ENCODE measurements around the gene FBXL19.

Gene FBXL19

DNA sequence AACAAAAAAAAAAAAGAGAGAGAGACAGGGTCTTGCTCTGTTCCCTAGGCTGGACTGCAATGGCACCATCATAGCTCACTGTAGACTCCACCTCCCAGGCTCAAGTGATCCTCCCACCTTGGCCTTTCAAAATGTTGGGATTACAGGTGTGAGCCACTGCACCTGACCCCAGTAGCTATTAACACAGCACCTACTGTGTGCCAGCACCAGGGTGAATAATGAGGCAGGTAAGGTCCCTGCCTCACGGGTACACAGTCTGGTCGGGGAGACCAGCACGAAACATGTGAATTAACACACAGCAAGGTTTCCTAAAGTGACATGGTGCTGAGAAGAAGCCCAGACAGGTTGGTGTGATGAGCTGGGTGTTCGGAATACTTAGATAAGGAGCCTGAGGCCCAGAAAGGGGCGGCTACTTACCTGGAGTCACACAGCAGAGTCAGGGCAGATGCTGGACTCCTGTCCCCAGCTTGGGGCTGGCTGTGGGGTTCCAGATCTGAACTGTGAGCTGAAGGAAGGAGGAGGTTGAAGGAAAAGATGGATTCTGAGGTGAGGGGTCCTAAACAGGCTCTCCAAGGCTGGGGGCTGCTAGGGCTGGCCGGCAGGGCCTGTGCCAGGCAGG lies 10.5 kb upstream of the FBXL19 start:
- TF ChIP-seq, protein P1, sequence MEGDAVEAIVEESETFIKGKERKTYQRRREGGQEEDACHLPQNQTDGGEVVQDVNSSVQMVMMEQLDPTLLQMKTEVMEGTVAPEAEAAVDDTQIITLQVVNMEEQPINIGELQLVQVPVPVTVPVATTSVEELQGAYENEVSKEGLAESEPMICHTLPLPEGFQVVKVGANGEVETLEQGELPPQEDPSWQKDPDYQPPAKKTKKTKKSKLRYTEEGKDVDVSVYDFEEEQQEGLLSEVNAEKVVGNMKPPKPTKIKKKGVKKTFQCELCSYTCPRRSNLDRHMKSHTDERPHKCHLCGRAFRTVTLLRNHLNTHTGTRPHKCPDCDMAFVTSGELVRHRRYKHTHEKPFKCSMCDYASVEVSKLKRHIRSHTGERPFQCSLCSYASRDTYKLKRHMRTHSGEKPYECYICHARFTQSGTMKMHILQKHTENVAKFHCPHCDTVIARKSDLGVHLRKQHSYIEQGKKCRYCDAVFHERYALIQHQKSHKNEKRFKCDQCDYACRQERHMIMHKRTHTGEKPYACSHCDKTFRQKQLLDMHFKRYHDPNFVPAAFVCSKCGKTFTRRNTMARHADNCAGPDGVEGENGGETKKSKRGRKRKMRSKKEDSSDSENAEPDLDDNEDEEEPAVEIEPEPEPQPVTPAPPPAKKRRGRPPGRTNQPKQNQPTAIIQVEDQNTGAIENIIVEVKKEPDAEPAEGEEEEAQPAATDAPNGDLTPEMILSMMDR (IDR thresholded peaks at IDR 0.05; ENCODE audit: low read depth, low read length) = no peak
- no peaks in the 10 kb centered on the region for H3K9me3 ChIP-seq (ENCODE audit: severe bottlenecking)

DNA sequence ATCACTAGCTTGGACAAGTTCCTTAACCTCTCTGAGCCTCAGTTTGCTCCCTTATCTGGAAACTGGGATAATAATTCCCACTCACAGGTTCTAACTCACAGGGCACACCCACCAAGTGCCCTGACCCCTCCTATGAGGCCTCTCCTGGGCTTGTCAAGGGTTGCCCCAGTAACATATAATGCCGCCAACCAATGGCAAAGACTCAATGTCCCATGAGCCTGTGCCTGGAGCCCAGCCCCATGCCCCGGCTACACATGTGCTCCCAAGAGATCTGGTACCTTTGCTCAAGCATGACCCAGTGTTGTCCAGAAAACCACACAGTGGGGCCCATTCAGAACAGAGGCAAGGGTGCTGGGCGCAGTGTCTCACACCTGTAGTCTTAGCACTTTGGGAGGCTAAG lies 8.5 kb upstream of the FBXL19 start:
- TF ChIP-seq, protein P1 (IDR thresholded peaks at IDR 0.05; ENCODE audit: low read depth, low read length) = no peak
- H3K27me3 ChIP-seq (ENCODE audit: insufficient read depth, low read depth, severe bottlenecking) = no peaks in the 10 kb centered on the region
- H3K9me3 ChIP-seq (ENCODE audit: severe bottlenecking) = no peaks in the 10 kb centered on the region
- H3K4me3 ChIP-seq (ENCODE audit: low read depth, low read length) = no peak overlapping the region
- no peak overlapping the region for H3K27ac ChIP-seq
- H3K36me3 ChIP-seq = no peaks in the 10 kb centered on the region
- no peak for DNase-seq

More for the DNA sequence above, 10.5 kb upstream of the FBXL19 start:
- no peak overlapping the region for H3K4me3 ChIP-seq (ENCODE audit: low read depth, low read length)
- no peaks in the 10 kb centered on the region for H3K27me3 ChIP-seq (ENCODE audit: insufficient read depth, low read depth, severe bottlenecking)
- DNase-seq = no peak
- H3K27ac ChIP-seq = no peak overlapping the region
- H3K36me3 ChIP-seq = no peaks in the 10 kb centered on the region

DNA sequence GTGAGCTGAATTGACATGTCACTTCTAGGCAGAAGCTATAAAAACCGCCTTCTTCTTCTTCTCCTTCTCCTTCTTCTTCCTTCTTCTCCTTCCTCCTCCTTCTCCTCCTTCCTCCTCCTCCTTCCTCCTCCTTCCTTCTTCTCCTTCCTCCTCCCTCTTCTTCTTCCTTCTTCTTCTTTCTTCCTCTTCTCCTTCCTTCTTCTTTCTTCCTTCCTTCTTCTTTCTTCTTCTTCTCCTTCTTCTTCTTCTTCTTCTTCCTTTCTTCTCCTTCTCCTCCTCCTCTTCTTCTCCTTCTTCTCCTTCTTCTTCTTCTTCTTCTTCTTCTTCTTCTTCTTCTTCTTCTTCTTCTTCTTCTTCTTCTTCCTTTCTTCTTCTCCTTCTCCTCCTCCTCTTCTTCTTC lies 4.8 kb upstream of the FBXL19 start:
- H3K36me3 ChIP-seq = no peaks in the 10 kb centered on the region; the same call in 1 of the 2 replicates
- no peak for DNase-seq
- no peak overlapping the region for H3K27ac ChIP-seq
- TF ChIP-seq, protein P1 (IDR thresholded peaks at IDR 0.05; ENCODE audit: low read depth, low read length) = no peak
- H3K27me3 ChIP-seq (ENCODE audit: insufficient read depth, low read depth, severe bottlenecking) = no peaks in the 10 kb centered on the region
- no peaks in the 10 kb centered on the region for H3K9me3 ChIP-seq (ENCODE audit: severe bottlenecking)
- no peak overlapping the region for H3K4me3 ChIP-seq (ENCODE audit: low read depth, low read length)

DNA sequence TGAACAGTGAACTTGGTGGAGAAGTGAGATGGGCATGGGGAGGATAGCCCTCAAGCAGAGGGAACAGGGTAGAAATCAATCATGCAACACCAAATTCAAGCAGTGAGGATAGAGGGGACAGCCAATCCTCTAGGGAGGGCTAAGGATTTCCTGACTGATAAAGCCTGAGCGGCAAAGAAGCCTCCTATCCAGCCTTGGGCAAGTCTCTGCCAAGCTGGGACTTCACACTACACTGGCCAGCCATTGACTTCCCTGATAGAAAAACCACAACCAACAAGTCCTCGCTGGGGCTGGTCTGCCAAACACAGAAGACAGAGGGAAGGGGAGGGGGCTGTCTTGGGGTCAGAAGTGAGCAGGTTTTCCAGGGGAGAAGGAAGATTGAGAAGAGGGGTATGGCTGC lies 2.5 kb upstream of the FBXL19 start:
- H3K9me3 ChIP-seq (ENCODE audit: severe bottlenecking) = no peaks in the 10 kb centered on the region
- H3K27ac ChIP-seq = no peak overlapping the region
- DNase-seq = no peak
- H3K4me3 ChIP-seq (ENCODE audit: low read depth, low read length) = no peak overlapping the region
- TF ChIP-seq, protein P1 (IDR thresholded peaks at IDR 0.05; ENCODE audit: low read depth, low read length) = no peak
- peaks cover 2% of the 10 kb centered on the region for H3K36me3 ChIP-seq
- H3K27me3 ChIP-seq (ENCODE audit: insufficient read depth, low read depth, severe bottlenecking) = no peaks in the 10 kb centered on the region

DNA sequence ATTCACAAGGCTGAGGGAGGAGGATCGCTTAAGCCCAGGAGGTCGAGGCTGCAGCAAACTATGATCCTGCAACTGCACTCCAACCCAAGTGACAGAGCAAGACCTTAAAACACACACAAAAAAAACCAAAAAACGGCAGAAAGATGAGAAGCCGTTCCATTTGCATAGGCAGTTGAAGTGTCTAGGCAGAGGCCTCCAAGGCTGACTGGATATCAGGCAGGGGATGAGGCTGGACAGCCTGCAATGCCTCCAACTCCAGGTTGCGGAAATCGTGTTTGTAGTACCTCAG lies 2.0 kb upstream of the FBXL19 start:
- DNase-seq = no peak
- H3K4me3 ChIP-seq (ENCODE audit: low read depth, low read length) = no peak overlapping the region
- H3K36me3 ChIP-seq = peaks cover 7% of the 10 kb centered on the region
- TF ChIP-seq, protein P1 (IDR thresholded peaks at IDR 0.05; ENCODE audit: low read depth, low read length) = no peak
- H3K27me3 ChIP-seq (ENCODE audit: insufficient read depth, low read depth, severe bottlenecking) = no peaks in the 10 kb centered on the region
- H3K27ac ChIP-seq = no peak overlapping the region
- no peaks in the 10 kb centered on the region for H3K9me3 ChIP-seq (ENCODE audit: severe bottlenecking)

DNA sequence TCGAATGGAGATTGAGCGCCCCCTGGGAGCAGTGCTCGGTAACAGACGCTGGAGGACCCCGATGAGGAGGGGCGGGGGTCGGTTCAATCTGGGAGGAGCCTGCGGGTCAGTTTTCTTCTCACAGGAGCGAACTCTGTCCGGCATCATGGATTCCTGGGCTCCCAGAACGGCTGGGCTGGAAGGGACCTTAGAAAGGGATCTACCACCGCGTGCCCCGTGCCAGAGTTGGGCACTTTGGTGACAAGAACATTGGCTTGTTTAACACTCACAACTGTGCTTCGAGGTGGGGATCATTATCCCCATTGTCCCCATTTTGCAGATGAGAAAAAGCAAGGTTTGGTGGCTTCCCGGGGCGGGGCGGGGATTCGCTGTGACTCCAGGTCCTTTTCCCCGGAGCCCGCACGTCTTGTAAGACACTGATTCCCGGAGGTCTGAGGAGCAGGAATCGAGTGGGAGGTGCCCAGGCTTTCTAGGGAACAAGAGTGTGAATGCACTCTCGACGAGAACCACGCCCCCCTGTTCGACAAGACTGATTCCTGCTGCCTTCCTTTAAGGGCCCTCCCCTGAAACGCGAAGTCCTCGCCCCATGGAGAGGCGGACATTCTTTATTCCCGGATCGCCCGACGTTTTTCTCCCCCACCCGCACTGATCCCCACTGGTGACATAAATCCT lies 1.5 kb upstream of the FBXL19 start:
- Histone ChIP-seq H3K4me3 (ENCODE audit: low read depth, low read length) (peak overlapping the region; percentile 91), H3K27me3 (ENCODE audit: insufficient read depth, low read depth, severe bottlenecking) (no peaks in the 10 kb centered on the region), H3K9me3 (ENCODE audit: severe bottlenecking) (no peaks in the 10 kb centered on the region), H3K27ac (peak overlapping the region; percentile 97), H3K36me3 (peaks cover 7% of the 10 kb centered on the region)
- TF ChIP-seq, protein P1 (IDR thresholded peaks at IDR 0.05; ENCODE audit: low read depth, low read length) = peak; percentile 89
- peak; percentile 93 for DNase-seq

Data from WERI-Rb-1 (cell line).